HG03108 (cell line): Measurements from ENCODE around the gene AMZ2.
A peak's percentile ranks its signal among the peaks of the same experiment; 100 is the strongest.

Experiments
- ATAC-seq: cut with Tn5 transposase; IDR thresholded peaks from one replicate; pipeline ENCODE4 v1.9.1; 2021; ENCODE audit warnings: moderate library complexity; ENCODE audit not compliant: unreplicated experiment

AMZ2 gene

GRCh38 chr17:68290268-68290954 lies 42.6 kb downstream of the AMZ2 start:
- ATAC-seq = no peak

GRCh38 chr17:68290955-68291835 lies 43.4 kb downstream of the AMZ2 start, which contains the start of the genes ARSG and SLC16A6:
ARSG (plus strand) TSS chr17:68291495; CDS start chr17:68307494, 15,999 bp downstream.
SLC16A6 (minus strand) TSS chr17:68291127; CDS start chr17:68278320, 12,807 bp downstream.
- peak; percentile 49 for ATAC-seq

- ATAC-seq = peak; percentile 40
These were observed 44.2 kb downstream of the AMZ2 start for GRCh38 chr17:68291836-68292688.

GRCh38 chr17:68292689-68293040 lies 44.8 kb downstream of the AMZ2 start:
- no peak for ATAC-seq

- ATAC-seq = no peak
These were observed 45.8 kb downstream of the AMZ2 start for GRCh38 chr17:68293490-68294195.

- no peak for ATAC-seq
These were observed 46.3 kb downstream of the AMZ2 start for GRCh38 chr17:68294196-68294555.

GRCh38 chr17:68294617-68295016 lies 46.8 kb downstream of the AMZ2 start:
- ATAC-seq = no peak

GRCh38 chr17:68295086-68295485 lies 47.2 kb downstream of the AMZ2 start:
- ATAC-seq = no peak

- ATAC-seq = no peak
These were observed 48.7 kb downstream of the AMZ2 start for GRCh38 chr17:68296217-68297191.

GRCh38 chr17:68297195-68297594 lies 49.4 kb downstream of the AMZ2 start:
- no peak for ATAC-seq

GRCh38 chr17:68298601-68299000 lies 50.8 kb downstream of the AMZ2 start:
- no peak for ATAC-seq

GRCh38 chr17:68299817-68300216 lies 52.0 kb downstream of the AMZ2 start:
- ATAC-seq = no peak

- no peak for ATAC-seq
These were observed 53.7 kb downstream of the AMZ2 start for GRCh38 chr17:68301438-68301959.

GRCh38 chr17:68302066-68302564 lies 54.3 kb downstream of the AMZ2 start:
- no peak for ATAC-seq

GRCh38 chr17:68302666-68303065 lies 54.8 kb downstream of the AMZ2 start:
- no peak for ATAC-seq

- ATAC-seq = no peak
These were observed 56.9 kb downstream of the AMZ2 start for GRCh38 chr17:68304706-68305105.

GRCh38 chr17:68305142-68305541 lies 57.3 kb downstream of the AMZ2 start:
- no peak for ATAC-seq
